GM12875 (cell line): ENCODE data around the gene SH3PXD2A.

Experiments
- H3K4me3 ChIP-seq: one replicate; pipeline ENCODE4 v1.5.1; 2011; ENCODE audit warnings: low read depth, low read length, control low read depth
- CTCF ChIP-seq: IDR thresholded peaks from 2 replicates; pipeline ENCODE4 v1.5.1; 2011; ENCODE audit warnings: low read depth, mild to moderate bottlenecking, control low read depth, inconsistent platforms, low read length, moderate library complexity, borderline replicate concordance; ENCODE audit not compliant: insufficient read depth

The SH3PXD2A gene

GRCh38 chr10:103793920-103794883 lies 61.2 kb downstream of the SH3PXD2A start:
- TF ChIP-seq CTCF, result no peak
- H3K4me3 ChIP-seq, result no peak overlapping the region

GRCh38 chr10:103793429-103793828 lies 61.9 kb downstream of the SH3PXD2A start:
- no peak for TF ChIP-seq CTCF
- no peak overlapping the region for H3K4me3 ChIP-seq

- no peak for TF ChIP-seq CTCF
- no peak overlapping the region for H3K4me3 ChIP-seq
Observed at GRCh38 chr10:103792547-103792946, 62.8 kb downstream of the SH3PXD2A start.

- no peak for TF ChIP-seq CTCF
Observed at GRCh38 chr10:103791858-103792257, 63.5 kb downstream of the SH3PXD2A start.

GRCh38 chr10:103791291-103791690 lies 64.1 kb downstream of the SH3PXD2A start:
- H3K4me3 ChIP-seq, result no peak overlapping the region
- no peak for TF ChIP-seq CTCF

More at GRCh38 chr10:103791858-103792257, 63.5 kb downstream of the SH3PXD2A start:
- H3K4me3 ChIP-seq, result no peak overlapping the region

GRCh38 chr10:103790580-103790979 lies 64.8 kb downstream of the SH3PXD2A start:
- no peak overlapping the region for H3K4me3 ChIP-seq
- no peak for TF ChIP-seq CTCF

- no peak for TF ChIP-seq CTCF
Observed at GRCh38 chr10:103789771-103790201, 65.6 kb downstream of the SH3PXD2A start.

More at GRCh38 chr10:103789771-103790201, 65.6 kb downstream of the SH3PXD2A start:
- no peak overlapping the region for H3K4me3 ChIP-seq
